ENCODE data around the gene KRTAP5-1. TPM values are rescaled to one million over a fixed set of nuclear protein-coding genes. Genes with fewer than 3 reads are reported as not detected.
A peak's percentile ranks its signal among the peaks of the same experiment; 100 is the strongest.

KRTAP5-1 gene
- polyA plus RNA-seq, 2 of the 4 experiments (the other 2 are of a cell fraction), result not detected

DNA sequence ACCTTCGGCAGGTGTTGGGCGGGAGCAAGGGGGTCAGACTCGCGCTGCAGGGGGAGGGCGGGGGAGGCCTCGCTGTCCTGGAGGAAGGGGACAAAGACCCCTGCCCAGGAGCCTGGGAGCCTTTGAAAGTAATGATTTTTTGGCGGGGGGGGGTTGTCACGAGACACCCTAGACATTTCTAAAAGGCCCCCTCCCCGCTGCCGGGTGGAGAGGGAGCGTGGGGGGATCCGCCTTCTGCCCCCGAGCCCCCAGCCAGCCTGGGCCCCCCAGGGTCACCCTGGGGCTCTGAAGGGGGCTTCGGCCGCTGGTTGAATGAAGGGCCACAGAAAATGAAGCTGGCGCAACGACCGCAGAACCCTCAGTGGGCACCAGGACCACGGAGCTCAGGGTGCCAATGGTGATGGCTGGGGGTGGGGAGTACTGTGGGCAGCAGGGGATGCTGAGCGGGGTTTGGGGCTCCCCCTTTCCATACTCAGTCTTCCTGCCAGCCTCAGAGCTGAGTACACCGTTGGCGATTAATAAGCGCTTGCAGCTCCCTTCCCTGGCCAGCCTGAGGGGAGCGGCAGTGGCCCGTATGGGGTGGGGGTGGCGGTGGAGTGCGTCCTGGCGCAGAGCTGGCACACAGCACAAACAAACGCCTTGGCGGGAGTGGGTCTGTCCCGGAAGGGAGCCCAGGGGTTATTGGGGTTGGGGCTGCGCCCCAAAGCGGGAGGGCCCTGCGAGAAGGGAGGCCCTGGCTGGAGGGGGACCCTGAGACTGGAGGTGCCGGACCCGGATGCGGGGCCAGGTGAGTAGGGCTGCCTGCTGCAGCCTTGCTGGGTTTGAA is 11.8 kb downstream of the KRTAP5-1 start:
- peak; percentile 41 to 60 for ATAC-seq
- WGBS (ENCODE audit: missing lambda C conversion rate), result 19% methylated on average over 16 of the region's 37 CpGs
- CTCF ChIA-PET, result interaction anchor here (1.0 to 26.3 kb wide), 15 partner anchors 8 to 583 kb away, joined by 3 to 719 read pairs (median 12); partner anchors contain the start of gene KRTAP5-2
- Histone ChIP-seq H3K27ac (peak overlapping the region; percentile 89 to 95), H3K9me3 (peaks cover 9% of the 10 kb centered on the region), H3K4me3 (peak overlapping the region; percentile 74), H3K4me2 (peak overlapping the region; percentile 99), H3K4me1 (peaks cover 37% of the 10 kb centered on the region)
- TF ChIP-seq MYC (IDR thresholded peaks at IDR 0.05; ENCODE audit: borderline replicate concordance, low read length) (no peak), CBX2 (IDR thresholded peaks at IDR 0.05; ENCODE audit: borderline replicate concordance, low read depth) (no peak), ZC3H11A (IDR thresholded peaks at IDR 0.05) (no peak)
- no peak for FAIRE-seq
- DNase-seq (ENCODE audit: low read depth in 1 of 2, low spot score in 1 of 2), result peak in 1 of 2 experiments; percentile 53
- POLR2A ChIA-PET, result interaction anchor here (1.3 kb wide), 1 partner anchor 9 kb away, joined by 3 read pairs; no protein-coding TSS in a partner anchor

DNA sequence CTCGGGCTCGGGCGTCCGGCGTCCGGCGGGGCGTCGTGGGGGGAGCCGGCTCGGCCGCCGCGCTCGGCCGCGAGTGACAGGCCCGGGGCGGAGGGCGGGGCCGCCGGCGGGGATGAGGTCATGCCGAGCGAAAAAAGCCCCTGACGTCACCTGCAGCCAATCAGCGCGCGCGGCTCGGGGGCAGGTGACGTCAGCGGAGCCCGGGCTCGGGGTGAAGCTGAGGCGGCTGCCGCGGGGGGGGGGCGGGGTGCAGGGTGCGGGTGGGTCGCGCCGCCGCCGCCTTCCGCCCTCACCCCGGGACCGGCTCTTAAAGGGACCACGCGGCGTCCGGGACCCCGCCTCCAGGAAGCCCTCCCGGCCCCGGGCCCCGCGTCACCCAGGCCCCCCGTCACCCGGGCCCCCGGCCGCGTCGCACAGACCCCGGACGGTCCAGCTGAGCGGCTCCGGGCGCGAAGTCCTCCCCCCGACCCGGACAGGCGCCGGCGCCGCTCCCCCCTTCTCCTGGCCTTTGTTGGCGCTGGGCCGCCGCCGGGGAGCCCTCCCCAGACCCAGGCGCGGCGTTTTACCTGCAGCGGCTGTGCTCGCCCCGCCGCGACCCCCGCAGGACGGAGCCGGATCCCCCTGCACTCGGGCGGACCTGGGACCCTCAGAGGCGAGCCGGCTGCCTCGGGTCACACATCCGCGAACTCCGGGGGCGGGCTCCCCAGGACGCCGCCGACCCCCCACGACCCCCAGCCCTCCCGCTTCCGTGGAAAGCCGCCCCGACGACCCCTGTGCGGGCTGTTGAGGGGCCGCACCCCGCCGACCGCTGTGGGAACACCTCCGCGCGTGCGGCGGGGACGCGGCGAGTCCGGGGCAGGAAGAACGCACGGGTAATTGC is 12.6 kb downstream of the KRTAP5-1 start, which contains the start of gene DUSP8:
Gene DUSP8 (minus strand): TSS at position 75 of the 880 bp plus-strand sequence. CDS start 6,445 bp downstream, outside the sequence.
- peak; percentile 87 to 90 for DNase-seq (ENCODE audit: low read depth in 1 of 2, low spot score in 1 of 2)
- Histone ChIP-seq H3K4me2 (peak within 1 kb of the TSS; percentile 99), H3K4me1 (peaks cover 37% of the 10 kb centered on the region), H3K9me3 (peaks cover under 1% of the 10 kb centered on the region; the same call in 2 of the 3 replicates), H3K4me3 (peak within 1 kb of the TSS; percentile 74), H3K27ac (peak within 1 kb of the TSS; percentile 89 to 95)
- FAIRE-seq, result no peak
- ChIA-PET CTCF (interaction anchor here (1.1 to 26.3 kb wide), 5 partner anchors 13 to 279 kb away, joined by 3 to 719 read pairs (median 48); partner anchors contain the start of gene KRTAP5-2), POLR2A (interaction anchor here (0.6 to 1.0 kb wide), 3 partner anchors 13 to 17 kb away, joined by 3 to 4 read pairs (median 3); no protein-coding TSS in a partner anchor)
- WGBS (ENCODE audit: missing lambda C conversion rate), result no CpG with 5 or more reads among the region's 124 CpGs
- ATAC-seq, result peak; percentile 13 to 35
- no peak for TF ChIP-seq MAFK (IDR thresholded peaks at IDR 0.05; ENCODE audit: partially characterized antibody)
- no peak for TF ChIP-seq ZSCAN20 (CRISPR knock-in tag; IDR thresholded peaks at IDR 0.05)
- TF ChIP-seq, protein P1, sequence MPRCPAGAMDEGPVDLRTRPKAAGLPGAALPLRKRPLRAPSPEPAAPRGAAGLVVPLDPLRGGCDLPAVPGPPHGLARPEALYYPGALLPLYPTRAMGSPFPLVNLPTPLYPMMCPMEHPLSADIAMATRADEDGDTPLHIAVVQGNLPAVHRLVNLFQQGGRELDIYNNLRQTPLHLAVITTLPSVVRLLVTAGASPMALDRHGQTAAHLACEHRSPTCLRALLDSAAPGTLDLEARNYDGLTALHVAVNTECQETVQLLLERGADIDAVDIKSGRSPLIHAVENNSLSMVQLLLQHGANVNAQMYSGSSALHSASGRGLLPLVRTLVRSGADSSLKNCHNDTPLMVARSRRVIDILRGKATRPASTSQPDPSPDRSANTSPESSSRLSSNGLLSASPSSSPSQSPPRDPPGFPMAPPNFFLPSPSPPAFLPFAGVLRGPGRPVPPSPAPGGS (IDR thresholded peaks at IDR 0.05), result no peak
- no peak for TF ChIP-seq POLR2AphosphoS2 (conservative IDR thresholded peaks at IDR 0.05; ENCODE audit: low read length)
- TF ChIP-seq TFCP2L1 (CRISPR knock-in tag; IDR thresholded peaks at IDR 0.05), result no peak
- no peak for TF ChIP-seq GATA3 (IDR thresholded peaks at IDR 0.05; ENCODE audit: borderline replicate concordance)
- TF ChIP-seq EP300 (IDR thresholded peaks at IDR 0.05), result peak in 1 of 2 experiments; percentile 23; a peak in 1 of 5 replicates
- no peak for TF ChIP-seq CHD2 (IDR thresholded peaks at IDR 0.05; ENCODE audit: low read length, partially characterized antibody)
- no peak for TF ChIP-seq KDM1A (IDR thresholded peaks at IDR 0.05; ENCODE audit: low read depth)
- TF ChIP-seq, protein P2, sequence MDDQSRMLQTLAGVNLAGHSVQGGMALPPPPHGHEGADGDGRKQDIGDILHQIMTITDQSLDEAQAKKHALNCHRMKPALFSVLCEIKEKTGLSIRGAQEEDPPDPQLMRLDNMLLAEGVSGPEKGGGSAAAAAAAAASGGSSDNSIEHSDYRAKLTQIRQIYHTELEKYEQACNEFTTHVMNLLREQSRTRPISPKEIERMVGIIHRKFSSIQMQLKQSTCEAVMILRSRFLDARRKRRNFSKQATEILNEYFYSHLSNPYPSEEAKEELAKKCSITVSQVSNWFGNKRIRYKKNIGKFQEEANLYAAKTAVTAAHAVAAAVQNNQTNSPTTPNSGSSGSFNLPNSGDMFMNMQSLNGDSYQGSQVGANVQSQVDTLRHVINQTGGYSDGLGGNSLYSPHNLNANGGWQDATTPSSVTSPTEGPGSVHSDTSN (IDR thresholded peaks at IDR 0.05), result no peak
- no peak for TF ChIP-seq HDAC2 (IDR thresholded peaks at IDR 0.05)
- no peak for TF ChIP-seq CEBPB (IDR thresholded peaks at IDR 0.05)
- TF ChIP-seq FOXS1 (CRISPR knock-in tag; IDR thresholded peaks at IDR 0.05), result no peak
- no peak for TF ChIP-seq FOSL2 (IDR thresholded peaks at IDR 0.05)
- peak; percentile 78 for TF ChIP-seq FOSL2 (CRISPR knock-in tag; IDR thresholded peaks at IDR 0.05)
- peak; percentile 38; the same call in 1 of the 2 replicates for TF ChIP-seq PHF8 (IDR thresholded peaks at IDR 0.05; ENCODE audit: borderline replicate concordance, low read depth)
- no peak for TF ChIP-seq KDM5A (IDR thresholded peaks at IDR 0.05)
- TF ChIP-seq HEYL (CRISPR knock-in tag; IDR thresholded peaks at IDR 0.05), result no peak
- TF ChIP-seq, protein P3, sequence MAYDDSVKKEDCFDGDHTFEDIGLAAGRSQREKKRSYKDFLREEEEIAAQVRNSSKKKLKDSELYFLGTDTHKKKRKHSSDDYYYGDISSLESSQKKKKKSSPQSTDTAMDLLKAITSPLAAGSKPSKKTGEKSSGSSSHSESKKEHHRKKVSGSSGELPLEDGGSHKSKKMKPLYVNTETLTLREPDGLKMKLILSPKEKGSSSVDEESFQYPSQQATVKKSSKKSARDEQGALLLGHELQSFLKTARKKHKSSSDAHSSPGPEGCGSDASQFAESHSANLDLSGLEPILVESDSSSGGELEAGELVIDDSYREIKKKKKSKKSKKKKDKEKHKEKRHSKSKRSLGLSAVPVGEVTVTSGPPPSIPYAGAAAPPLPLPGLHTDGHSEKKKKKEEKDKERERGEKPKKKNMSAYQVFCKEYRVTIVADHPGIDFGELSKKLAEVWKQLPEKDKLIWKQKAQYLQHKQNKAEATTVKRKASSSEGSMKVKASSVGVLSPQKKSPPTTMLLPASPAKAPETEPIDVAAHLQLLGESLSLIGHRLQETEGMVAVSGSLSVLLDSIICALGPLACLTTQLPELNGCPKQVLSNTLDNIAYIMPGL (CRISPR knock-in tag; IDR thresholded peaks at IDR 0.05; ENCODE audit: borderline replicate concordance), result no peak
- TF ChIP-seq, protein P4, sequence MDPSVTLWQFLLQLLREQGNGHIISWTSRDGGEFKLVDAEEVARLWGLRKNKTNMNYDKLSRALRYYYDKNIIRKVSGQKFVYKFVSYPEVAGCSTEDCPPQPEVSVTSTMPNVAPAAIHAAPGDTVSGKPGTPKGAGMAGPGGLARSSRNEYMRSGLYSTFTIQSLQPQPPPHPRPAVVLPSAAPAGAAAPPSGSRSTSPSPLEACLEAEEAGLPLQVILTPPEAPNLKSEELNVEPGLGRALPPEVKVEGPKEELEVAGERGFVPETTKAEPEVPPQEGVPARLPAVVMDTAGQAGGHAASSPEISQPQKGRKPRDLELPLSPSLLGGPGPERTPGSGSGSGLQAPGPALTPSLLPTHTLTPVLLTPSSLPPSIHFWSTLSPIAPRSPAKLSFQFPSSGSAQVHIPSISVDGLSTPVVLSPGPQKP (IDR thresholded peaks at IDR 0.05; ENCODE audit: low read depth, low read length), result no peak
- TF ChIP-seq CBX2 (IDR thresholded peaks at IDR 0.05; ENCODE audit: borderline replicate concordance, low read depth), result no peak
- no peak for TF ChIP-seq CHD4 (IDR thresholded peaks at IDR 0.05; ENCODE audit: borderline replicate concordance)
- TF ChIP-seq JUN (IDR thresholded peaks at IDR 0.05), result peak in 1 of 2 experiments; percentile 68; a peak in 3 of 5 replicates
- TF ChIP-seq ZC3H11A (IDR thresholded peaks at IDR 0.05), result no peak
- no peak for TF ChIP-seq TP53 (CRISPR knock-in tag; IDR thresholded peaks at IDR 0.05)
- TF ChIP-seq, protein P5, sequence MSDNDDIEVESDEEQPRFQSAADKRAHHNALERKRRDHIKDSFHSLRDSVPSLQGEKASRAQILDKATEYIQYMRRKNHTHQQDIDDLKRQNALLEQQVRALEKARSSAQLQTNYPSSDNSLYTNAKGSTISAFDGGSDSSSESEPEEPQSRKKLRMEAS (IDR thresholded peaks at IDR 0.05), result no peak
- TF ChIP-seq, protein P6, sequence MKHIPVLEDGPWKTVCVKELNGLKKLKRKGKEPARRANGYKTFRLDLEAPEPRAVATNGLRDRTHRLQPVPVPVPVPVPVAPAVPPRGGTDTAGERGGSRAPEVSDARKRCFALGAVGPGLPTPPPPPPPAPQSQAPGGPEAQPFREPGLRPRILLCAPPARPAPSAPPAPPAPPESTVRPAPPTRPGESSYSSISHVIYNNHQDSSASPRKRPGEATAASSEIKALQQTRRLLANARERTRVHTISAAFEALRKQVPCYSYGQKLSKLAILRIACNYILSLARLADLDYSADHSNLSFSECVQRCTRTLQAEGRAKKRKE (CRISPR knock-in tag; IDR thresholded peaks at IDR 0.05; ENCODE audit: low read depth), result no peak

Measured in A549 (cell line).